Thyroid gland (tissue), 4 donors: ENCODE results near the gene NAV3. TPM values are rescaled to one million over a fixed set of nuclear protein-coding genes. Genes with fewer than 3 reads are reported as not detected.

Experiments
- DNase-seq, 2 donors: peaks; one replicate each; pipeline ENCODE4 v3.0.0-alpha.2; 2019
- H3K27ac ChIP-seq, 3 donors: fragments of 200-600 bp; sonication (generic); 1 replicate in 2 of 3; 2 replicates in 1 of 3; pipeline ENCODE4 v1.5.1; 2016 to 2019; ENCODE audit warnings: mild to moderate bottlenecking in 1 of 3, moderate library complexity in 1 of 3
- H3K27me3 ChIP-seq: fragments of 200-600 bp; sonication (generic); one replicate; pipeline ENCODE4 v1.5.1; 2019
- H3K36me3 ChIP-seq, 2 donors: fragments of 200-600 bp; sonication (generic); one replicate each; pipeline ENCODE4 v1.5.1; 2016 to 2019
- H3K4me1 ChIP-seq, 2 donors: fragments of 200-600 bp; sonication (generic); one replicate each; pipeline ENCODE4 v1.5.1; 2017 to 2019
- H3K4me3 ChIP-seq, 3 donors: fragments of 200-600 bp; sonication (generic); replicated peaks in 1 of 3; 1 replicate in 2 of 3; 2 replicates in 1 of 3; pipeline ENCODE4 v1.5.1; 2016; ENCODE audit warnings: mild to moderate bottlenecking in 1 of 3
- H3K9me3 ChIP-seq: fragments of 200-600 bp; sonication (generic); one replicate; pipeline ENCODE4 v1.5.1; 2017
- CTCF ChIP-seq, 6 experiments: fragments of 200-600 bp in 3 of 6; fragments of 450-650 bp in 3 of 6; sonication (generic) in 3 of 6; IDR thresholded peaks; one replicate each; pipeline ENCODE4 v1.5.1; 2016 to 2019; ENCODE audit warnings: antibody characterized with exemption in 6 of 6, mild to moderate bottlenecking in 2 of 6, inconsistent platforms in 1 of 6, moderate library complexity in 1 of 6
- POLR2A ChIP-seq, 2 donors: fragments of 450-650 bp; IDR thresholded peaks; one replicate each; pipeline ENCODE4 v1.6.1; 2017; ENCODE audit warnings: antibody characterized with exemption in 2 of 2, mild to moderate bottlenecking in 2 of 2, moderate library complexity in 1 of 2
- WGBS, 2 donors: methylation state at CpG; one replicate each; pipeline ENCODE4 v1.1.5; 2017; 5-methylcytosine and 5-hydroxymethylcytosine counted together
- intact Hi-C: fragments of 100-400 bp; cut with DNase I; formaldehyde crosslinking; loops from one replicate; pipeline ENCODE4 v1.15.1; 2023
- total RNA-seq, 4 donors: library from RNA; depleted of rRNA; stranded (reverse); fragments of >200 nt; gene quantifications; one replicate each; pipeline ENCODE4 v1.2.3, GENCODE V29; 2016

The NAV3 gene
- total RNA-seq, 4 donors from 2014 or later, result 5.7 to 21.9 (median 7.6) TPM

DNA sequence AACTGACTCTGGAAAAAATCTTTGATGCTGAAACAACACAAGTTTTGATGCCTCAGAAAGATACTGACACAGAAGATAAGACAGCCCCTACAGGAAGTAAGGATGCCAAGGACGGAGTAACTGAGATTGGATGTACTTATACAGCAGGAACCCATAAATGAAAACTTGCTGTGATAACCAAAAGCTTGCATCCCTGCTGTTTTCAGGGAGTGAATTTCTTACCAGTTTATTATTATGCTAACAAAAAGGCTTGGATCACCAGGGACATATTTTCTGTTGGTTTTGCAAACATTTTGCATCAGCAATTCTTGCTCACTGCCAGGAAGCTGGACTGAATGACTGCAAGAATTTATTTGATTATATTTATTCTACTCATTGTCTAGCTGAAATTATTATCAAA, 197.7 kb downstream of the NAV3 start:
- no peaks in the 10 kb centered on the region for H3K36me3 ChIP-seq
- no peak overlapping the region for H3K4me3 ChIP-seq
- H3K9me3 ChIP-seq, result no peaks in the 10 kb centered on the region
- WGBS, 2 donors, result 78 to 85% methylated on average over 1 of the region's 1 CpG
- DNase-seq, result no peak
- H3K27me3 ChIP-seq, result no peaks in the 10 kb centered on the region
- TF ChIP-seq POLR2A (IDR thresholded peaks at IDR 0.05), result no peak
- no peak for TF ChIP-seq CTCF (IDR thresholded peaks at IDR 0.05)
- no peak overlapping the region for H3K27ac ChIP-seq
- intact Hi-C loops, result no loop called here
- no peaks in the 10 kb centered on the region for H3K4me1 ChIP-seq

GRCh38 chr12:78034025-78034424, 203.3 kb downstream of the NAV3 start:
- no peak overlapping the region for H3K4me3 ChIP-seq
- no peak overlapping the region for H3K27ac ChIP-seq
- no peak for DNase-seq
- no peaks in the 10 kb centered on the region for H3K9me3 ChIP-seq
- H3K27me3 ChIP-seq, result no peaks in the 10 kb centered on the region
- H3K36me3 ChIP-seq, result no peaks in the 10 kb centered on the region
- intact Hi-C loops, result no loop called here
- no peaks in the 10 kb centered on the region for H3K4me1 ChIP-seq
- 38 to 41% methylated on average over 4 of the region's 4 CpGs for WGBS, 2 donors
- TF ChIP-seq POLR2A (IDR thresholded peaks at IDR 0.05) (no peak), CTCF (IDR thresholded peaks at IDR 0.05) (no peak)

GRCh38 chr12:78035901-78036606, 205.4 kb downstream of the NAV3 start:
- no peak for TF ChIP-seq CTCF (IDR thresholded peaks at IDR 0.05)
- TF ChIP-seq POLR2A (IDR thresholded peaks at IDR 0.05), result no peak
- no peak overlapping the region for H3K4me3 ChIP-seq
- no peaks in the 10 kb centered on the region for H3K4me1 ChIP-seq
- WGBS, 2 donors, result 49 to 51% methylated on average over 14 of the region's 14 CpGs
- no peaks in the 10 kb centered on the region for H3K9me3 ChIP-seq
- no peaks in the 10 kb centered on the region for H3K36me3 ChIP-seq
- H3K27ac ChIP-seq, result no peak overlapping the region
- intact Hi-C loops, result no loop called here
- H3K27me3 ChIP-seq, result no peaks in the 10 kb centered on the region
- no peak for DNase-seq

DNA sequence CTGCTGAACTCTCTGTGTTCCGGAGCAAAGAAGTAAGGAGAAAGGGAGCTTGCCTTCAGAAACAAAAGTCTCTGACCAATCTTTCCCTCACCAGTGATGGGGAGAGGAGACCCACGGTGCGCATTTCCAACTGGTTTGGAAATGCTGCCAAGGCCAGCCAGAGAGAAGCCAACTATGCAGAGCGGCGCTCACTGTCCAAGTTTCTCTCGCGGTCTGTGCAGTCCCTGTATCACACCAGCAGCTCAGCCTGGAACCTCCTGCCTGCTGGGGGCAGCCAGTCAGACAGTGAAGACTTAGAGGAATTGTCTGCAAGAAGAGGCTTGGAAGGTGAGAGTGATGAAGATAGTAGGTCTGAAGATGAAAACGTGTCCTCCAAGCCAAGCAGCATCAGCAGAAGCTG, 206.2 kb downstream of the NAV3 start:
- 94% methylated on average over 8 of the region's 8 CpGs for WGBS, 2 donors
- Histone ChIP-seq H3K4me1 (no peaks in the 10 kb centered on the region), H3K36me3 (no peaks in the 10 kb centered on the region), H3K27me3 (no peaks in the 10 kb centered on the region), H3K27ac (no peak overlapping the region), H3K4me3 (no peak overlapping the region), H3K9me3 (no peaks in the 10 kb centered on the region)
- DNase-seq, result no peak
- TF ChIP-seq CTCF (IDR thresholded peaks at IDR 0.05) (no peak), POLR2A (IDR thresholded peaks at IDR 0.05) (no peak)
- intact Hi-C loops, result no loop called here

GRCh38 chr12:78037707-78038106, 207.0 kb downstream of the NAV3 start:
- no peak overlapping the region for H3K4me3 ChIP-seq
- intact Hi-C loops, result no loop called here
- no peak for DNase-seq
- H3K4me1 ChIP-seq, result no peaks in the 10 kb centered on the region
- no peaks in the 10 kb centered on the region for H3K27me3 ChIP-seq
- WGBS, 2 donors, result 85 to 91% methylated on average over 2 of the region's 2 CpGs
- H3K27ac ChIP-seq, result no peak overlapping the region
- no peaks in the 10 kb centered on the region for H3K36me3 ChIP-seq
- TF ChIP-seq POLR2A (IDR thresholded peaks at IDR 0.05), result no peak
- TF ChIP-seq CTCF (IDR thresholded peaks at IDR 0.05), result no peak
- no peaks in the 10 kb centered on the region for H3K9me3 ChIP-seq
